Liver (tissue), 9 donors: Measurements from ENCODE around the gene CLDN16. TPM values are rescaled to one million over a fixed set of nuclear protein-coding genes. Genes with fewer than 3 reads are reported as not detected.

Source experiments
- DNase-seq: peaks from one replicate; pipeline ENCODE4 v3.0.0-alpha.2; 2017; ENCODE audit warnings: low spot score
- H3K27ac ChIP-seq, 2 donors: one replicate each; pipeline ENCODE4 v1.7.0; 2013; ENCODE audit warnings: inconsistent platforms in 2 of 2, low read length in 2 of 2, control low read depth in 1 of 2, low read depth in 1 of 2, mild to moderate bottlenecking in 1 of 2
- H3K27me3 ChIP-seq, 4 donors: one replicate each; pipeline versions ENCODE4 v1.6.1 to v1.7.0; 2013; ENCODE audit warnings: low read length in 3 of 4, inconsistent platforms in 1 of 4, mild to moderate bottlenecking in 1 of 4, moderate library complexity in 1 of 4; ENCODE audit not compliant: control insufficient read depth in 4 of 4, insufficient read depth in 4 of 4
- H3K36me3 ChIP-seq, 4 donors: one replicate each; pipeline versions ENCODE4 v1.6.1 to v1.7.0; 2013; ENCODE audit warnings: low read length in 3 of 4, mild to moderate bottlenecking in 3 of 4, low read depth in 1 of 4, moderate library complexity in 1 of 4; ENCODE audit not compliant: control insufficient read depth in 4 of 4, insufficient read depth in 3 of 4
- H3K4me1 ChIP-seq, 4 donors: one replicate each; pipeline versions ENCODE4 v1.6.1 to v1.7.0; 2013; ENCODE audit warnings: low read length in 3 of 4, mild to moderate bottlenecking in 3 of 4, moderate library complexity in 1 of 4; ENCODE audit not compliant: control insufficient read depth in 4 of 4, insufficient read depth in 4 of 4
- H3K4me3 ChIP-seq, 3 donors: one replicate each; pipeline versions ENCODE4 v1.6.1 to v1.7.0; 2013; ENCODE audit warnings: low read length in 3 of 3, control low read depth in 1 of 3, low read depth in 1 of 3, mild to moderate bottlenecking in 1 of 3
- H3K9ac ChIP-seq, 2 donors: one replicate each; pipeline ENCODE4 v1.7.0; 2013; ENCODE audit warnings: low read length in 2 of 2, mild to moderate bottlenecking in 2 of 2, moderate library complexity in 2 of 2, control low read depth in 1 of 2, low read depth in 1 of 2
- H3K9me3 ChIP-seq, 4 donors: one replicate each; pipeline versions ENCODE4 v1.6.1 to v1.7.0; 2013; ENCODE audit warnings: low read length in 3 of 4; ENCODE audit not compliant: control insufficient read depth in 4 of 4
- CTCF ChIP-seq: fragments of 150-350 bp; IDR thresholded peaks from 2 replicates; pipeline ENCODE4 v1.5.1; 2017; ENCODE audit warnings: improper control_type of control experiment, low read depth, low read length; ENCODE audit not compliant: missing input control
- EGR1 ChIP-seq, 2 donors: IDR thresholded peaks; 2 replicates each; pipeline ENCODE4 v1.6.1; 2016 to 2018; ENCODE audit warnings: antibody characterized with exemption in 2 of 2, low read depth in 2 of 2
- FOXA1 ChIP-seq: IDR thresholded peaks from 2 replicates; pipeline ENCODE4 v1.6.1; 2016; ENCODE audit warnings: antibody characterized with exemption
- FOXA2 ChIP-seq: IDR thresholded peaks from 2 replicates; pipeline ENCODE4 v1.6.1; 2016; ENCODE audit warnings: antibody characterized with exemption
- GABPA ChIP-seq, 2 donors: IDR thresholded peaks in 1 of 2; conservative IDR thresholded peaks in 1 of 2; 2 replicates each; pipeline ENCODE4 v1.6.1; 2016; ENCODE audit warnings: antibody characterized with exemption in 2 of 2, mild to moderate bottlenecking in 1 of 2, moderate library complexity in 1 of 2
- HNF4A ChIP-seq, 2 donors: conservative IDR thresholded peaks; 2 replicates each; pipeline ENCODE4 v1.6.1; 2016; ENCODE audit warnings: antibody characterized with exemption in 2 of 2, mild to moderate bottlenecking in 2 of 2
- HNF4G ChIP-seq: IDR thresholded peaks from 2 replicates; pipeline ENCODE4 v1.6.1; 2016; ENCODE audit warnings: antibody characterized with exemption
- NR2F2 ChIP-seq: IDR thresholded peaks from 2 replicates; pipeline ENCODE4 v1.6.1; 2016; ENCODE audit warnings: antibody characterized with exemption
- RXRA ChIP-seq, 2 donors: IDR thresholded peaks; 2 replicates each; pipeline ENCODE4 v1.6.1; 2017 to 2018; ENCODE audit warnings: antibody characterized with exemption in 2 of 2, mild to moderate bottlenecking in 1 of 2
- SP1 ChIP-seq: IDR thresholded peaks from 2 replicates; pipeline ENCODE4 v1.6.1; 2018; ENCODE audit warnings: antibody characterized with exemption, mild to moderate bottlenecking
- TAF1 ChIP-seq: conservative IDR thresholded peaks from 2 replicates; pipeline ENCODE4 v1.6.1; 2016; ENCODE audit warnings: antibody characterized with exemption, mild to moderate bottlenecking
- YY1 ChIP-seq: IDR thresholded peaks from 2 replicates; pipeline ENCODE4 v1.6.1; 2016; ENCODE audit warnings: antibody characterized with exemption, mild to moderate bottlenecking
- WGBS: extraction: QIAGEN DNeasy Blood & Tissue Kit; methylation state at CpG from one replicate; pipeline ENCODE4 v1.1.7; 2013; 5-methylcytosine and 5-hydroxymethylcytosine counted together
- polyA plus RNA-seq, 2 donors: library from polyadenylated mRNA; stranded (reverse) in 1 of 2; unstranded in 1 of 2; fragments of 200-250 nt in 1 of 2; fragments of >200 nt in 1 of 2; fragmentation: Nextera tagmentation in 1 of 2; extraction: Ambion mirVana in 1 of 2; gene quantifications; one replicate each; pipeline versions ENCODE4 v1.2.1 to v1.2.3, GENCODE V29; 2013 to 2015
- total RNA-seq, 2 donors: library from RNA; depleted of rRNA; stranded (reverse); fragments of >200 nt; gene quantifications; one replicate each; pipeline ENCODE4 v1.2.3, GENCODE V29; 2014
- TF ChIP-seq, protein P1 (sequence below): IDR thresholded peaks from 2 replicates; pipeline ENCODE4 v1.6.1; 2016; ENCODE audit warnings: antibody characterized with exemption
- TF ChIP-seq, protein P2 (sequence below): IDR thresholded peaks from 2 replicates; pipeline ENCODE4 v1.6.1; 2016; ENCODE audit warnings: antibody characterized with exemption
- TF ChIP-seq, protein P3 (sequence below): IDR thresholded peaks from 2 replicates; pipeline ENCODE4 v1.6.1; 2016; ENCODE audit warnings: antibody characterized with exemption
- donor health status: healthy.
- donor health status: healthy.
- donor health status: healthy.
- donor health status: healthy.
- donor health status: healthy.

The CLDN16 gene
- total and polyA plus RNA-seq, 4 donors: 0.22 to 0.89 (median 0.70) TPM

DNA sequence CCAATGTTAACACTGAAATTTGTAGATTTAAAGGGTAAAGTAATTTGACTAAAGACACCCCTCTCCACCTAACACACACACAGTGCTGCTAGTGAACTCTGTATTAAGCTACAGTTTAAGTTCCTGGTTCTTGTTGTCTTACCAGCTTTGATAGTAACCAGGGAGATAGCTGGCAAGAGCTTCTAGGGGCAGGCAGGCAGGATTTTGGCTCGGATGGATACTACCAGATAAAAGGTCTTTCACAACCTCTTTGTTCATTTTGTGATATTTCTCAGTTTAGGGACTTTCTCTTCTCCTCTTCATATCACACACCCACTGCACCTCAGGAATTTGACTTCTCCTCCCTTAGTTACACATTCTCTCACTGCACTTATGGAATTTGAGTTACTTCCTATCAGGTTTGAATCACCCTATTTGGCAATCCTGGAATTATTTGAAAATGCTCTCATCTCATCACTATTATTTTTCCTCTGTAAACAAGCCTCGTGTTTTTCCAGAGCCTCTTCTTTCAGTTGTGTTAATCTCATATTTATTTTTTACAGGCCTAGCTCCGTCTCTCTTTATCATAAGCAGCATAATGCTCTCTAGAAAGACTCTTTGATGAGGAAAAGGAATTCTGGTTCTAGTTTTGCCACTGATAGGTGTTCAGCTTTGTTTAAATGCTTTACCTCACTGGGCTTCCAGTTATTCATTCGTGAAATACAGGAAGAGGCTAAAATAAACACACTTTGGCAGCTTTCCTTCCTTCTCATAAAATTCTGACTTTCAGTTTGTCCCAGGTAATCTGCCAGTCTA, 42.7 kb upstream of the CLDN16 start (continued):
- TF ChIP-seq, protein P1, sequence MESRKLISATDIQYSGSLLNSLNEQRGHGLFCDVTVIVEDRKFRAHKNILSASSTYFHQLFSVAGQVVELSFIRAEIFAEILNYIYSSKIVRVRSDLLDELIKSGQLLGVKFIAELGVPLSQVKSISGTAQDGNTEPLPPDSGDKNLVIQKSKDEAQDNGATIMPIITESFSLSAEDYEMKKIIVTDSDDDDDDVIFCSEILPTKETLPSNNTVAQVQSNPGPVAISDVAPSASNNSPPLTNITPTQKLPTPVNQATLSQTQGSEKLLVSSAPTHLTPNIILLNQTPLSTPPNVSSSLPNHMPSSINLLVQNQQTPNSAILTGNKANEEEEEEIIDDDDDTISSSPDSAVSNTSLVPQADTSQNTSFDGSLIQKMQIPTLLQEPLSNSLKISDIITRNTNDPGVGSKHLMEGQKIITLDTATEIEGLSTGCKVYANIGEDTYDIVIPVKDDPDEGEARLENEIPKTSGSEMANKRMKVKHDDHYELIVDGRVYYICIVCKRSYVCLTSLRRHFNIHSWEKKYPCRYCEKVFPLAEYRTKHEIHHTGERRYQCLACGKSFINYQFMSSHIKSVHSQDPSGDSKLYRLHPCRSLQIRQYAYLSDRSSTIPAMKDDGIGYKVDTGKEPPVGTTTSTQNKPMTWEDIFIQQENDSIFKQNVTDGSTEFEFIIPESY: no peak

DNA sequence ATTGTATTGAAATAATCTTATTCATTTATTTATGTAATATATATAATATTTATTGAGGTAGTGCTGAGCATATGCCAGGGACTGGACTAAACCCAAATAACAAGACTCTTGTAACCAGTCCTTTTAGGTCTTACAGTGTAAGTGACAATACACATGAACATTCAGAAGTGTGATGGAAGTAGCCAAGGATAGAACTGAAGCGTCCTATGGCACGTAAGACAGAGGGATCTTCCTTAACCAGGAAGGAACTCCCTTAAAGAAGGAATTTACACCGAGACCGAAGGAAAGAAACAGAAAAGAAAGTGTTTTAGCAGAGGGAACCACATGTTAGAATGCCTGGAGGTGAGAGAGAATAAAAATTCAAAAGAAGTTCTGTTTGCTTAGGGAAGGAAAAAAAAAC, 42.1 kb upstream of the CLDN16 start:
- no peaks in the 10 kb centered on the region for H3K36me3 ChIP-seq
- no peaks in the 10 kb centered on the region for H3K27me3 ChIP-seq
- no peak for DNase-seq
- WGBS: 44% methylated on average over 4 of the region's 4 CpGs
- no peaks in the 10 kb centered on the region for H3K9me3 ChIP-seq
- TF ChIP-seq FOXA2: no peak
- TF ChIP-seq, protein P2, sequence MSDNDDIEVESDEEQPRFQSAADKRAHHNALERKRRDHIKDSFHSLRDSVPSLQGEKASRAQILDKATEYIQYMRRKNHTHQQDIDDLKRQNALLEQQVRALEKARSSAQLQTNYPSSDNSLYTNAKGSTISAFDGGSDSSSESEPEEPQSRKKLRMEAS: no peak
- TF ChIP-seq, protein P3, sequence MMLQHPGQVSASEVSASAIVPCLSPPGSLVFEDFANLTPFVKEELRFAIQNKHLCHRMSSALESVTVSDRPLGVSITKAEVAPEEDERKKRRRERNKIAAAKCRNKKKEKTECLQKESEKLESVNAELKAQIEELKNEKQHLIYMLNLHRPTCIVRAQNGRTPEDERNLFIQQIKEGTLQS: no peak
- TF ChIP-seq TAF1: no peak
- TF ChIP-seq HNF4A (conservative IDR thresholded peaks at IDR 0.05): no peak
- no peak for TF ChIP-seq NR2F2
- no peak for TF ChIP-seq SP1
- TF ChIP-seq HNF4G: no peak
- no peak for TF ChIP-seq CTCF
- TF ChIP-seq FOXA1: no peak
- TF ChIP-seq, protein P1: no peak
- peak overlapping the region in 2 of 3 donors; percentile 23 to 27 for H3K4me3 ChIP-seq
- peak overlapping the region; percentile 87 to 90 for H3K27ac ChIP-seq
- H3K4me1 ChIP-seq: peaks cover 0 to 11% (median 5%) of the 10 kb centered on the region in 4 donors
- H3K9ac ChIP-seq: peak overlapping the region; percentile 71 to 77

DNA sequence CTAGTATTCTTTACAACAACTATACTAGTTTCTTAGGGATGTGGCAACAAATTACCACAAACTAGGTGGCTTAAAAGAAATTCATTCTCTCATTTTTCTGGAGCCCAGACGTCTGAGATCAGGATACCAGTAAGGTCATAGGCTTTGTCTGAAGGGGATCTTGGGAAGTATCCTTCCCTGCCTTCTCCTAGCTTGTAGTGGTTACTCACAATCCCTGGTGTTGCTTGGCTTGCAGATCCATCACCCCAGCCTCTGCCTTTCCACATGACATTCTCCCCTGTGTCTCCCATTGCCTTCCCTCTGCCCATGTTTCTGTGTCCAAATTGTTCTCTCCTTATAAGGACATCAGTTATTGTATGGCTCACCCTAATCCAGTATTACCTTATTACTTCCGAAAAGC, 41.4 kb upstream of the CLDN16 start:
- no peak for DNase-seq
- Histone ChIP-seq H3K27me3 (no peaks in the 10 kb centered on the region), H3K27ac (peak overlapping the region; percentile 36 to 90), H3K9me3 (no peaks in the 10 kb centered on the region), H3K4me1 (peaks cover 0 to 11% (median 5%) of the 10 kb centered on the region in 4 donors), H3K9ac (peak overlapping the region in 1 of 2 donors; percentile 77), H3K36me3 (no peaks in the 10 kb centered on the region), H3K4me3 (no peak overlapping the region)
- TF ChIP-seq HNF4G (no peak), YY1 (no peak), HNF4A (conservative IDR thresholded peaks at IDR 0.05) (no peak), SP1 (no peak), RXRA (IDR thresholded peaks at IDR 0.05) (no peak), EGR1 (IDR thresholded peaks at IDR 0.05; ENCODE audit: low read depth in 2 of 2) (no peak), GABPA (IDR thresholded peaks at IDR 0.05 in 1 of 2, conservative IDR thresholded peaks at IDR 0.05 in 1 of 2) (no peak)
- TF ChIP-seq, protein P3: no peak
- TF ChIP-seq, protein P2: no peak
- WGBS: 82% methylated on average over 2 of the region's 2 CpGs
